DMS114 treated with DMSO at 0.1 percent for 48 hours (cell line): Measurements from ENCODE around the gene KRTAP1-1.
"Not testable (repeated sequence)": the region's sequence is repeated elsewhere in the genome, so short reads cannot be mapped to it uniquely, and the experiment has no call there.

Source experiments
- DNase-seq: peaks from one replicate; lab custom pipeline; 2025; ENCODE audit not compliant: unreplicated experiment; lab: John Stamatoyannopoulos, UW

The KRTAP1-1 gene

DNA sequence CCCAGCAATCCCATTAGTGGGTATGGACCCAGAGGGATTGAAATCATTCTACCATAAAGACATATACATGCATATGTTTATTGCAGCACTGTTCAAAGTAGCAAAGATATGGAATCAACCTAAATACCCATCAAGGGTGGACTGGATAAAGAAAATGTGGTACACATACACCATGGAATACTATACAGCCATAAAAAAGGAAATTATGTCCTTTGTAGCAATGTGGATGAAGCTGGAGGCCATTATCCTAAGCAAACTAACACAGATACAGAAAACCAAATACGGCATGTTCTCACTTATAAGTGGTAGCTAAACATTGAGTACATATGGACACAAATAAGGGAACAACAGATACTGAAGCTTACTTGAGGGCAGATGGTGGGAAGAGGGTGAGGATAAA is 16.3 kb upstream of the KRTAP1-1 start:
- no peak for DNase-seq

- DNase-seq, result not testable (repeated sequence)
Observed at GRCh38 chr17:41055130-41055529, 13.9 kb upstream of the KRTAP1-1 start, which contains the start of gene KRTAP2-2. Gene KRTAP2-2 (minus strand): TSS chr17:41055230. CDS start chr17:41055211, 19 bp downstream.

- DNase-seq, result not testable (repeated sequence)
Observed at GRCh38 chr17:41054556-41054955, 13.3 kb upstream of the KRTAP1-1 start.

- DNase-seq, result no peak
Observed at GRCh38 chr17:41054025-41054424, 12.8 kb upstream of the KRTAP1-1 start.

DNA sequence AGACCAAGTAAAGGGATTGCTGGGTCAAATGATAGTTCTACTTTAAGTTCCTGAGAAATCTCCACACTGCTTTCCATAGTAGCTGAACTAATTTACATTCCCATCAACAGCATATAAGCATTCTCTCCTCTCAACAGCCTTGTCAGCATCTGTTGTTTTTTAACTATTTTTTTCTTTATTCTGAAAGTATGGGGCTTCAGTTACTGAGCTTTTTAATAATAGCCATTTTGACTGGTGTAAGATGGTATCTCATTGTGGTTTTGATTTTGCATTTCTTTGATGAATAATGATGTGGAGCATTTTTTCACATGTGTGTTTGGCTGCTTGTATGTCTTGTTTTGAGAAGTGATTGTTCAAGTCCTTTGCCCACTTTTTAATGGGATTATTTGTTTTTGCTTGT is 11.3 kb upstream of the KRTAP1-1 start:
- DNase-seq, result no peak

DNA sequence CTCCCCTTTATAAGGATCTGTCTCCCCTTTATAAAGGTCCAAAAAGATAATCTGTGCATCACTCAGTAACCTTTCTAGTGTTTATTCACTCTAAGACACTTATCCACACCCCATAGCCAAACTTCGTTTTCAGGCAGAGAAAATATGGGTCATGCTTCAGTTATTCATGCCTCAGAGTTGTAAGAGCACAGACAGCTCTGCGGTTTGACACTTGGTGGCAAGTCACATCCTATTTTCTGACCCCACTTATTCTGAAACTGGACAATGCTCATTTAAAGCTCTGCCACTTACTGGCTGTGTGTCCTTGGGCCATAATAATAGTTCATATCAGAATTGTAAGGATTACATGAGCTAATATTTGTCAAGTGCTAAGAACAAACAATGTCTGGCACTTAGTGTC is 7.9 kb upstream of the KRTAP1-1 start:
- no peak for DNase-seq

DNA sequence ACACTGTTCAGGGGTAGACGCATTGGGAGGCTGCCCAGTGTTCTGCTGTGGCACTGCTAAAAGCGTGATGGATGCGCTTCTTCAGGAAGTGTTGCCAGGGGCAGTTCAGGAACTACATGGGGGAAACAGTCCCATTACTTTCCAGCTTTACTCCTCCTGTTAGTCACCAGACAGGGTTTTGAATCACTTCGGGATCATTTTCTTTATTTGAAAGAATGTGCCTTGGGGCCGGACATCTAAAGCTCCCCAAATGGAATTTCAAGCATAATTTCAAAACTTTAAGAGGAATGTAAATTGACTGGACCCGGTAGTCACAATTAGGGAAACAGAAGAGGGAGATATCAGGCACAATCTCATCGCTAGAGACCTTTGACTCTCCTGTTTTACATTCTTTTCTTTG is 7.2 kb upstream of the KRTAP1-1 start:
- no peak for DNase-seq

- DNase-seq, result not testable (repeated sequence)
Observed at GRCh38 chr17:41046735-41047465, 5.7 kb upstream of the KRTAP1-1 start, which contains the start of gene KRTAP2-1. Gene KRTAP2-1 (minus strand): TSS chr17:41047316. CDS start chr17:41047267, 49 bp downstream.

- DNase-seq, result no peak
Observed at GRCh38 chr17:41042953-41043352, 1.7 kb upstream of the KRTAP1-1 start.

DNA sequence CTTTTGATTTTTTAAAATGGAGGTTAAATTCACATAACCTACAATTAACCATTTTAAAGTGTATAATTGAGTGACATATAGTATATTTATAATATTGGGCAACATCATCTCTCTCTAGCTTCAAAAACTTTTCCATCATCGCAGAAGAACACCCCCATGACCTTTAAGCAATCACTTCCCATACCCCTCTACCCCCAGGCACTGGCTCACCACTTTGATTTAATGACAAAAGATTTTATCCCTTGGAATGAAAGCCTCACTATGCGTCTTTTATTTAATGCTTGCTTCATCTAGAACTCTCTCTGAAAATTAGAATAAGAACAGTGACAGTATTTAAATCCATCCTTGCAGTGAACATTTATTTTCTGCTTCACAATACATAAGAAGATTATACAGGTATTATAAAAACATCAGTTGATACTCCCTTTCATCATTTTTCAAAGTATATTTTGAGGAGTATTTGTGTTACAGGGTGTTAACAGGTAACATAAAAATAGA is 3.3 kb downstream of the KRTAP1-1 start:
- DNase-seq, result no peak

DNA sequence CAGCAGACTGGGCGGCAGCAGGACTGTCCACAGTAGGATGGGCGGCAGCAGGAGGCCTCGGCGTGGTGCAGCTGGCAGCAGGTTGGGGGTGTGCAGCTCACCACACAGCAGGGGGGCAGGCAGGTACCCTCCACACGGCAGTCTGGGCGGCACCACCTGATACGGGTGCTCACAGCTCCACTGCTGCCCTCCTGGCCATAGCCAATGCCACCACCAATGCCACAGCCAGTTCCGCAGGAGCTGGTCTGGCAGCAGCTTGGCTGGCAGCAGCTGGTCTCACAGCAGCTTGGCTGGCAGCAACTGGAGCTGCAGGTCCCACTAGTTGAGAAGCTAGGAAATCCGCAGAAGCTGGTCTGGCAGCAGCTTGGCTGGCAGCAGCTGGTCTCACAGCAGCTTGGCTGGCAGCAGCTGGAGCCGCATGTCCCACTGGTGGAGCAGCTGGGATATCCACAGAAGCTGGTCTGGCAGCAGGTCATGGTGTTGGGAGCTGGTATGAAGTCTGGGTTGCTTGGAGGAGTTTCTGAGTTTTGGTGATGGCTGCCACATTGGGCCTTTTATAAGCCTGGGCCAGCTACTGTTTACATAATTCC is 6.8 kb downstream of the KRTAP1-1 start, which contains the start of gene KRTAP1-3:
Gene KRTAP1-3, minus strand, starts transcription at position 529 of the 590 bp plus-strand sequence. Its CDS starts 53 bp downstream, at position 476.
- not testable (repeated sequence) for DNase-seq

DNA sequence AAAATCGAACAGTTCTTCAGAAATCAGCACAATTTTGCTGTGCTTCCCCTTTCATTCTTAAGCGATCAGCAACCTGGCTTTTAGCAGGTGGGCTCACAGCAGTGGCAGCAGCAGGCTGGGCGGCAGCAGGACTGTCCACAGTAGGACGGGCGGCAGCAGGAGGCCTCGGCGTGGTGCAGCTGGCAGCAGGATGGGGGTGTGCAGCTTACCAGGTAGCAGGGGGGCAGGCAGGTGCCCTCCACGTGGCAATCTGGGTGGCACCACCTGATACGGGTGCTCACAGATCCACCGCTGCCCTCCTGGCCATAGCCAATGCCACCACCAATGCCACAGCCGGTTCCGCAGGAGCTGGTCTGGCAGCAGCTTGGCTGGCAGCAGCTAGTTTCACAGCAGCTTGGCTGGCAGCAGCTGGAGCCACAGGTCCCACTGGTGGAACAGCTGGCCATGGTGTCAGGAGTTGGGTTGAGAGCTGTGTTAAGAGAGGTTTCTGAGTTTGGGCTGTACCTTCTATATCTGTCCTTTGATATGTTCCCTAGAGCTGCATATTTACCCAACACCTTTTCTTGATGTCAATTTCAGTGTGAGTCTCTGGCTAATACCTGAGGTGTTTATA is 11.5 kb downstream of the KRTAP1-1 start, which contains the start of gene KRTAP1-4:
Gene KRTAP1-4, minus strand, starts transcription at position 563 of the 613 bp plus-strand sequence. Its CDS starts 117 bp downstream, at position 446.
- no peak for DNase-seq

- no peak for DNase-seq
Observed at GRCh38 chr17:41026715-41027471, 14.4 kb downstream of the KRTAP1-1 start, which contains the start of gene KRTAP1-5. Gene KRTAP1-5 (minus strand): TSS chr17:41027208. CDS start chr17:41027155, 53 bp downstream.

GRCh38 chr17:41024697-41025096 is 16.6 kb downstream of the KRTAP1-1 start:
- DNase-seq, result no peak

- no peak for DNase-seq
Observed at GRCh38 chr17:41020336-41020735, 20.9 kb downstream of the KRTAP1-1 start.

DNA sequence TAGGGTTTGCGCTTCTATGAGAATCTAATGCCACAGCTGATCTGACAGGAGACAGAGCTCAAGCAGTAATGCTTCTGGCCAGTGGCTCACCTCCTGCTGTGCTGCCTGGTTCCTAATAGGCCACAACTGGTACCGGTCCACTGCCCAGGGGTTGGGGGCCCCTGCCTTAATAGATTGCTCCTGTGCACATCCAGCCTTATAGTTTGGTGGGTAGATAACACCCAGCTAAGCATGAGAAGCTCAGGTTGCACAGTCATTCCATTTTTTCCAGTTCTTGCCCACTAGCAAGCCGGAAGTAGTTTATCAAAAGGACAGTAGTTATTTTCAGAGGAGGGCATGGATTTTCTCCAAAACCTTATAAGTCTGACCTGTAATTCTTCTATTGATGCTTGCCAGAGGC is 21.8 kb downstream of the KRTAP1-1 start:
- DNase-seq, result no peak

- DNase-seq, result no peak
Observed at GRCh38 chr17:41018541-41018940, 22.7 kb downstream of the KRTAP1-1 start.

GRCh38 chr17:41016578-41017215 is 24.6 kb downstream of the KRTAP1-1 start:
- DNase-seq, result no peak

GRCh38 chr17:41015454-41015853 is 25.8 kb downstream of the KRTAP1-1 start:
- DNase-seq, result no peak

DNA sequence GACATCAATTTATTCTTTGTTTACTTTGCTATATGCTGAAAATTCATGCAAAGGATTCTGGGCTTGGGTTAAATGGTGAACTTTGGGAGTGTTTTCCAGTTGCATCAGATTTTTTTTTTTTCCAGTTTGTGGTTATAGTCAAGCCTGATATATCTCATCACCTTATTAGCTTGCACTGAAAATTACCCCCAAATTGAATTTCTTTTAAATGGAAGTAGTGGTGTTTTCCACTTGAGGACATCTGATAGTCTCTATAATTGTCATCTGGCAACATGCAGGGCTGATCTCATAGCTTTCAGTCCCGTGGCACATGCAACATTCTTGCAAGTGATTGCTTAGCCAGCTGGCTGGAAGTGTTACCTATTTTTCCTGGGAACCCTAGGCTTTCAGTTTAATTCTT is 27.6 kb downstream of the KRTAP1-1 start:
- DNase-seq, result no peak
